Measurements from ENCODE around the gene CACNG4. TPM values are rescaled to one million over a fixed set of nuclear protein-coding genes. Genes with fewer than 3 reads are reported as not detected.

Gene CACNG4
- total and polyA plus RNA-seq, 11 donors: 0.08 to 0.88 (median 0.33) TPM; not detected in 8

- ATAC-seq (no peak), DNase-seq (no peak)
- intact Hi-C loops (cut with DNase I): no loop called here
- TF ChIP-seq CTCF (IDR thresholded peaks at IDR 0.05): no peak
- Histone ChIP-seq H3K27ac (no peak overlapping the region), H3K27me3 (peaks cover 0 to 59% (median 10%) of the 10 kb centered on the region in 9 donors), H3K9me3 (peaks cover 0 to 4% (median 0%) of the 10 kb centered on the region in 12 donors), H3K4me3 (no peak overlapping the region), H3K4me1 (no peaks in the 10 kb centered on the region), H3K36me3 (no peaks in the 10 kb centered on the region)
- 79 to 92% (median 82%) methylated on average over 3 of the region's 3 CpGs for whole genome bisulfite sequencing, 4 donors
Observed at GRCh38 chr17:66941249-66941648, 23.3 kb upstream of the CACNG4 start.

- DNase-seq: no peak
- no peak overlapping the region for H3K27ac ChIP-seq
- H3K9me3 ChIP-seq: peaks cover 0 to 4% (median 0%) of the 10 kb centered on the region in 12 donors
- H3K4me3 ChIP-seq: no peak overlapping the region
- no peaks in the 10 kb centered on the region for H3K4me1 ChIP-seq
- no peak for TF ChIP-seq POLR2A (IDR thresholded peaks at IDR 0.05)
- no peak for TF ChIP-seq CTCF (IDR thresholded peaks at IDR 0.05)
- H3K36me3 ChIP-seq: no peaks in the 10 kb centered on the region
- ATAC-seq: no peak
- WGBS, 4 donors: 63 to 77% (median 67%) methylated on average over 8 of the region's 8 CpGs
- peaks cover 0 to 65% (median 10%) of the 10 kb centered on the region in 9 donors for H3K27me3 ChIP-seq
- intact Hi-C loops (cut with DNase I): no loop called here
Observed at GRCh38 chr17:66941773-66942450, 22.6 kb upstream of the CACNG4 start.

GRCh38 chr17:66942451-66943264 lies 21.8 kb upstream of the CACNG4 start:
- Histone ChIP-seq H3K9me3 (no peaks in the 10 kb centered on the region), H3K27me3 (peaks cover 0 to 72% (median 11%) of the 10 kb centered on the region in 9 donors), H3K27ac (no peak overlapping the region), H3K4me1 (no peaks in the 10 kb centered on the region), H3K4me3 (no peak overlapping the region), H3K36me3 (no peaks in the 10 kb centered on the region)
- no peak for ATAC-seq
- TF ChIP-seq POLR2A (IDR thresholded peaks at IDR 0.05): no peak
- TF ChIP-seq CTCF (IDR thresholded peaks at IDR 0.05): no peak
- intact Hi-C loops (cut with DNase I): no loop called here
- 72 to 79% (median 76%) methylated on average over 8 of the region's 8 CpGs for WGBS, 4 donors
- DNase-seq: no peak

GRCh38 chr17:66943484-66943883 lies 21.0 kb upstream of the CACNG4 start:
- WGBS, 4 donors: 70 to 77% (median 72%) methylated on average over 6 of the region's 6 CpGs
- H3K4me1 ChIP-seq: no peaks in the 10 kb centered on the region
- peaks cover 0 to 75% (median 10%) of the 10 kb centered on the region in 9 donors for H3K27me3 ChIP-seq
- H3K36me3 ChIP-seq: no peaks in the 10 kb centered on the region
- DNase-seq (no peak), ATAC-seq (no peak)
- intact Hi-C loops (cut with DNase I): no loop called here
- H3K4me3 ChIP-seq: no peak overlapping the region
- no peaks in the 10 kb centered on the region for H3K9me3 ChIP-seq
- TF ChIP-seq CTCF (IDR thresholded peaks at IDR 0.05): no peak
- TF ChIP-seq POLR2A (IDR thresholded peaks at IDR 0.05): no peak
- H3K27ac ChIP-seq: no peak overlapping the region

Data from heart left ventricle (tissue), 16 donors.